Measurements from ENCODE around the gene ZBED4.

GRCh38 chr22:49887064-49887451 is 33.4 kb downstream of the ZBED4 start:
- TF ChIP-seq EZH2 (IDR thresholded peaks at IDR 0.05; ENCODE audit: borderline replicate concordance, low read depth, low read length, poor library complexity, severe bottlenecking) (no peak), CTCF (conservative IDR thresholded peaks at IDR 0.05; ENCODE audit: low read depth, low read length) (no peak)

Data from A673 (cell line).